Neural cell (in vitro differentiated cells): ENCODE results near the gene SMARCAD1.

Experiments
- EP300 ChIP-seq: fragments of 450-650 bp; conservative IDR thresholded peaks from 2 replicates; pipeline ENCODE4 v1.6.1; 2014; ENCODE audit warnings: antibody characterized with exemption, mild to moderate bottlenecking, moderate library complexity; ENCODE audit not compliant: poor library complexity, severe bottlenecking
- EZH2 ChIP-seq: fragments of 200-600, 300-800 bp; shearing (Covaris generic), sonication (generic); IDR thresholded peaks from 2 replicates; pipeline ENCODE4 v1.6.1; 2014; ENCODE audit warnings: antibody characterized with exemption, low read length, borderline replicate concordance, mild to moderate bottlenecking; ENCODE audit not compliant: insufficient read depth, poor library complexity, severe bottlenecking
- SMC3 ChIP-seq: fragments of 450-650 bp; conservative IDR thresholded peaks from 2 replicates; pipeline ENCODE4 v1.6.1; 2014; ENCODE audit warnings: antibody characterized with exemption, mild to moderate bottlenecking, moderate library complexity; ENCODE audit not compliant: poor library complexity
- TAF1 ChIP-seq: IDR thresholded peaks from 2 replicates; pipeline ENCODE4 v1.6.1; 2012; ENCODE audit warnings: low read depth
- TF ChIP-seq, protein P1 (sequence below): fragments of 450-650 bp; IDR thresholded peaks from 2 replicates; pipeline ENCODE4 v1.5.1; 2014; ENCODE audit warnings: antibody characterized with exemption, mild to moderate bottlenecking, moderate library complexity; ENCODE audit not compliant: poor library complexity, severe bottlenecking
- TF ChIP-seq, protein P2 (sequence below): IDR thresholded peaks from 2 replicates; pipeline ENCODE4 v1.6.1; 2012; ENCODE audit warnings: borderline replicate concordance

- TF ChIP-seq, protein P1, sequence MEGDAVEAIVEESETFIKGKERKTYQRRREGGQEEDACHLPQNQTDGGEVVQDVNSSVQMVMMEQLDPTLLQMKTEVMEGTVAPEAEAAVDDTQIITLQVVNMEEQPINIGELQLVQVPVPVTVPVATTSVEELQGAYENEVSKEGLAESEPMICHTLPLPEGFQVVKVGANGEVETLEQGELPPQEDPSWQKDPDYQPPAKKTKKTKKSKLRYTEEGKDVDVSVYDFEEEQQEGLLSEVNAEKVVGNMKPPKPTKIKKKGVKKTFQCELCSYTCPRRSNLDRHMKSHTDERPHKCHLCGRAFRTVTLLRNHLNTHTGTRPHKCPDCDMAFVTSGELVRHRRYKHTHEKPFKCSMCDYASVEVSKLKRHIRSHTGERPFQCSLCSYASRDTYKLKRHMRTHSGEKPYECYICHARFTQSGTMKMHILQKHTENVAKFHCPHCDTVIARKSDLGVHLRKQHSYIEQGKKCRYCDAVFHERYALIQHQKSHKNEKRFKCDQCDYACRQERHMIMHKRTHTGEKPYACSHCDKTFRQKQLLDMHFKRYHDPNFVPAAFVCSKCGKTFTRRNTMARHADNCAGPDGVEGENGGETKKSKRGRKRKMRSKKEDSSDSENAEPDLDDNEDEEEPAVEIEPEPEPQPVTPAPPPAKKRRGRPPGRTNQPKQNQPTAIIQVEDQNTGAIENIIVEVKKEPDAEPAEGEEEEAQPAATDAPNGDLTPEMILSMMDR = no peak
- no peak for TF ChIP-seq EZH2
- no peak for TF ChIP-seq SMC3
- TF ChIP-seq TAF1 = no peak
- TF ChIP-seq, protein P2, sequence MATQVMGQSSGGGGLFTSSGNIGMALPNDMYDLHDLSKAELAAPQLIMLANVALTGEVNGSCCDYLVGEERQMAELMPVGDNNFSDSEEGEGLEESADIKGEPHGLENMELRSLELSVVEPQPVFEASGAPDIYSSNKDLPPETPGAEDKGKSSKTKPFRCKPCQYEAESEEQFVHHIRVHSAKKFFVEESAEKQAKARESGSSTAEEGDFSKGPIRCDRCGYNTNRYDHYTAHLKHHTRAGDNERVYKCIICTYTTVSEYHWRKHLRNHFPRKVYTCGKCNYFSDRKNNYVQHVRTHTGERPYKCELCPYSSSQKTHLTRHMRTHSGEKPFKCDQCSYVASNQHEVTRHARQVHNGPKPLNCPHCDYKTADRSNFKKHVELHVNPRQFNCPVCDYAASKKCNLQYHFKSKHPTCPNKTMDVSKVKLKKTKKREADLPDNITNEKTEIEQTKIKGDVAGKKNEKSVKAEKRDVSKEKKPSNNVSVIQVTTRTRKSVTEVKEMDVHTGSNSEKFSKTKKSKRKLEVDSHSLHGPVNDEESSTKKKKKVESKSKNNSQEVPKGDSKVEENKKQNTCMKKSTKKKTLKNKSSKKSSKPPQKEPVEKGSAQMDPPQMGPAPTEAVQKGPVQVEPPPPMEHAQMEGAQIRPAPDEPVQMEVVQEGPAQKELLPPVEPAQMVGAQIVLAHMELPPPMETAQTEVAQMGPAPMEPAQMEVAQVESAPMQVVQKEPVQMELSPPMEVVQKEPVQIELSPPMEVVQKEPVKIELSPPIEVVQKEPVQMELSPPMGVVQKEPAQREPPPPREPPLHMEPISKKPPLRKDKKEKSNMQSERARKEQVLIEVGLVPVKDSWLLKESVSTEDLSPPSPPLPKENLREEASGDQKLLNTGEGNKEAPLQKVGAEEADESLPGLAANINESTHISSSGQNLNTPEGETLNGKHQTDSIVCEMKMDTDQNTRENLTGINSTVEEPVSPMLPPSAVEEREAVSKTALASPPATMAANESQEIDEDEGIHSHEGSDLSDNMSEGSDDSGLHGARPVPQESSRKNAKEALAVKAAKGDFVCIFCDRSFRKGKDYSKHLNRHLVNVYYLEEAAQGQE = no peak
- no peak for TF ChIP-seq EP300
Observed at GRCh38 chr4:94251094-94251493, 43.4 kb downstream of the SMARCAD1 start.
